ENCODE results near the gene ZNF593.

DNA sequence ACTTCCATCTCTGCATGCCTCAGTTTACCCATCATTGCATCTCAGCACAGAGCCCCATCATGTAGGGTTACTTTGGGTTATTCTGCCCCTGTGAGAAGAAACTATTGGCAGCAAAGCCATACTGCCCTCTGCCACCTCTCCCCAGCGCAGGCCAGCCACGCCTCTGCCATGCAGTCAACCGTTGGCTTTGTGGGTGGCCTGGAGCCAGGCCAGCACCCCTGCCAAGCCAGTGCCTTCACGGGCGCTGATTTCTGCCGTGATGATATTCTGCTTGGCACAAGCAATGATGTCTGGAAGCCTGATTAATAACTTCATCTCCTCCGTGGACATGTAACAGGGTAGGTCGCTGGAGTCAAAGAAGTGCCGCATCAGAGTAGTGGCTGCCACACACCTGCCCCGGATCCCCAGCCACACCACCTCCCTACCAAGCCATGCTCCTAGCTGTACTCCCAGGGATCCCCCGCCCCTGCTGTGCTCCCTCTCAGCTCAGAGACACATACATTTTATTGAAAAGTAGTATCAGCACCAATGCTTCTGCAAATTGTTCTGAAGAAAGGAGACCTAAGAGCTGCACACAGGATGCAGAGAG is 49.3 kb downstream of the ZNF593 start:
- TF ChIP-seq, protein P1, sequence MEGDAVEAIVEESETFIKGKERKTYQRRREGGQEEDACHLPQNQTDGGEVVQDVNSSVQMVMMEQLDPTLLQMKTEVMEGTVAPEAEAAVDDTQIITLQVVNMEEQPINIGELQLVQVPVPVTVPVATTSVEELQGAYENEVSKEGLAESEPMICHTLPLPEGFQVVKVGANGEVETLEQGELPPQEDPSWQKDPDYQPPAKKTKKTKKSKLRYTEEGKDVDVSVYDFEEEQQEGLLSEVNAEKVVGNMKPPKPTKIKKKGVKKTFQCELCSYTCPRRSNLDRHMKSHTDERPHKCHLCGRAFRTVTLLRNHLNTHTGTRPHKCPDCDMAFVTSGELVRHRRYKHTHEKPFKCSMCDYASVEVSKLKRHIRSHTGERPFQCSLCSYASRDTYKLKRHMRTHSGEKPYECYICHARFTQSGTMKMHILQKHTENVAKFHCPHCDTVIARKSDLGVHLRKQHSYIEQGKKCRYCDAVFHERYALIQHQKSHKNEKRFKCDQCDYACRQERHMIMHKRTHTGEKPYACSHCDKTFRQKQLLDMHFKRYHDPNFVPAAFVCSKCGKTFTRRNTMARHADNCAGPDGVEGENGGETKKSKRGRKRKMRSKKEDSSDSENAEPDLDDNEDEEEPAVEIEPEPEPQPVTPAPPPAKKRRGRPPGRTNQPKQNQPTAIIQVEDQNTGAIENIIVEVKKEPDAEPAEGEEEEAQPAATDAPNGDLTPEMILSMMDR (conservative IDR thresholded peaks at IDR 0.05; ENCODE audit: low read depth, low read length), result no peak
- TF ChIP-seq EZH2phosphoT487 (IDR thresholded peaks at IDR 0.05; ENCODE audit: borderline replicate concordance, low read length) (no peak), EZH2 (IDR thresholded peaks at IDR 0.05; ENCODE audit: low read length, unreplicated experiment) (no peak)

All from PC-3 (cell line).